Dermis blood vessel endothelial cell (primary cell): ENCODE measurements around the gene IRX2. TPM values are rescaled to one million over a fixed set of nuclear protein-coding genes. Genes with fewer than 3 reads are reported as not detected.
A peak's percentile ranks its signal among the peaks of the same experiment; 100 is the strongest.

ENCODE experiments used
- DNase-seq: peaks from one replicate; pipeline ENCODE4 v3.0.0; 2010
- total RNA-seq: library from RNA; depleted of rRNA; stranded (reverse); fragments of >200 nt; gene quantifications from 2 replicates; pipeline ENCODE4 v1.2.3, GENCODE V29; 2014

IRX2 gene
- total RNA-seq, result 0.33 and 1.7 TPM in 2 replicates

- peak; percentile 32 for DNase-seq
Observed at GRCh38 chr5:2751592-2752021, at the start of gene IRX2. Gene IRX2 (minus strand): TSS chr5:2751677. CDS start chr5:2751413, 264 bp downstream.

GRCh38 chr5:2800035-2800434, 48.6 kb upstream of the IRX2 start:
- DNase-seq, result no peak

- no peak for DNase-seq
Observed at GRCh38 chr5:2797981-2798380, 46.5 kb upstream of the IRX2 start.

GRCh38 chr5:2797160-2797559, 45.7 kb upstream of the IRX2 start:
- no peak for DNase-seq

- no peak for DNase-seq
Observed at GRCh38 chr5:2783223-2783622, 31.7 kb upstream of the IRX2 start.

- no peak for DNase-seq
Observed at GRCh38 chr5:2782658-2783057, 31.2 kb upstream of the IRX2 start.

- DNase-seq, result no peak
Observed at GRCh38 chr5:2780421-2781171, 29.1 kb upstream of the IRX2 start.

GRCh38 chr5:2779459-2779858, 28.0 kb upstream of the IRX2 start:
- no peak for DNase-seq

- DNase-seq, result no peak
Observed at GRCh38 chr5:2776337-2777302, 25.1 kb upstream of the IRX2 start.

GRCh38 chr5:2773327-2773726, 21.9 kb upstream of the IRX2 start:
- no peak for DNase-seq

- no peak for DNase-seq
Observed at GRCh38 chr5:2767089-2767488, 15.6 kb upstream of the IRX2 start.

- DNase-seq, result no peak
Observed at GRCh38 chr5:2764581-2764980, 13.1 kb upstream of the IRX2 start.

- DNase-seq, result no peak
Observed at GRCh38 chr5:2763533-2763794, 12.0 kb upstream of the IRX2 start.

- no peak for DNase-seq
Observed at GRCh38 chr5:2762744-2763532, 11.5 kb upstream of the IRX2 start.

GRCh38 chr5:2761921-2762488, 10.5 kb upstream of the IRX2 start:
- no peak for DNase-seq

- no peak for DNase-seq
Observed at GRCh38 chr5:2759696-2760461, 8.4 kb upstream of the IRX2 start.

- DNase-seq, result no peak
Observed at GRCh38 chr5:2759091-2759490, 7.6 kb upstream of the IRX2 start.

- no peak for DNase-seq
Observed at GRCh38 chr5:2758632-2759031, 7.2 kb upstream of the IRX2 start.

GRCh38 chr5:2757563-2758351, 6.3 kb upstream of the IRX2 start:
- no peak for DNase-seq

- DNase-seq, result peak; percentile 15
Observed at GRCh38 chr5:2756211-2757152, 5.0 kb upstream of the IRX2 start.
